CD4-positive, alpha-beta T cell treated with Interleukin-1 beta for 1 hour (primary cell): Measurements from ENCODE around the gene ERCC6L.
"Not testable (repeated sequence)": the region's sequence is repeated elsewhere in the genome, so short reads cannot be mapped to it uniquely, and the experiment has no call there.

ENCODE experiments used
- DNase-seq, 2 donors: peaks; one replicate each; pipeline ENCODE4 v3.0.0-alpha.2; 2020 to 2022

Gene ERCC6L

DNA sequence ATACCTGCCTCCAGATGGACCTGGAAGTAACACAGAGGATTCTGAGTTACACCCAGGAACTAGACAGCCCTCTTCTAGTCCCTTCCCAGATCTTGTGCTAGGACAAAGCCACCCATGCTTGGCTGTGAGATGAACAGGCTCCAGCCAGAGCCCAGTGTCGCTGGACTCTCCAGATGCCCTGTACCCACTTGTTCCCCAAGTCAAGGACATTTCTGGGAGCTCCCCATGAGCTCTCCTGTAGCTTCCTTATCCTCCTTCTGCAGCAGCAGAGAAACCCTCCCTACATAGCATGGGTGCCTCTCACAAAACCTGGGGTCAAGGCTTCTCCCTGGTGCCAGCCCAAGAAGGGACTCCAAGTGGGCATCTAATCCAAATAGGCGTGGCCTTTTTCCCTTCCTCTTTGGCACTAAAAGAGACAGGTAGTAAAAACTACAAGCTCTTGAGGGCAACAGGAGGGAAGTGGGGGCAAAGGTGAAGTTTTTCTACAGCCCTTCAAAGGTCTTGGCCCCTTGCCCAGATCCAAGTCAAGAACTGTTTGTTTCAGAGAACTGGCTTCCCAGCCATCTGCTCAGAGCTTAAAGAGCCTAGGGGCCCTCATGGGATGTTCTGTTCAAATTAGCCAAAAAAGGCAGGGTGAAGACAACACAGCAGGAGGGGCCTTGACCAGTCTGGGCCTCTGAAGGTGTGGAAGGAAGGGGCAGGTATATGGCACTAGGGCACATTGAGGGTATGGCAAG, 8.5 kb upstream of the ERCC6L start:
- DNase-seq = no peak

DNA sequence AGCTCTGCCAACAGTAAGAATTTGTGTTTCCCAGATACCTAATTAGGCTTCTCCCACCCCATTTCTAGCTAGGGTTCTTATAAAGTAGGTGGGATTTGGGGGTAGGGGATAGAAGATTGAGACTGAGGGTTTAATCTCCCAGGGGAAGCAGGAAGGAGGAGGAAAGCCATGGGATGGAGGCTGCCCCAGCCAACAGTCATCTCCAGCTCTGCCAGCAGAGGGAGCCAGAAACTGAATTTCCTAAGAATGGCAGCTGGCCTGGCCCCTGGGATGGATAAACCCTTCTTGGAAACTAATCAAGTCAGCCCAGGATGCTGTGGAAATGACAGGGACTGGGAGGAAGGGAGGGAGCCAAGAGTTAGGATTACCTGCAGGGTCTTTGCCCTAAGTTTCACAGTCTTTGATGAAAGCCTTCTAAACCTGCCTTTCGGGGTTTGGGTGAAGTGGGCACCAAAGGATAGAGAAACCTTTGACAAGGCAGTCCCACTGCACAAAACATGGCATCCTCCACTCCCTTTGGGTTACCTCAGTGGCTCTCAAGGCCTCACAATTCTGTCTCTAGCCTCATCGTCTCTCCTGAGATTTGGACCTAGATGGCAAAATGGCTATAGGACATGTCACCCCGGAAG, 6.7 kb upstream of the ERCC6L start:
- peak; percentile 20 to 31 for DNase-seq

DNA sequence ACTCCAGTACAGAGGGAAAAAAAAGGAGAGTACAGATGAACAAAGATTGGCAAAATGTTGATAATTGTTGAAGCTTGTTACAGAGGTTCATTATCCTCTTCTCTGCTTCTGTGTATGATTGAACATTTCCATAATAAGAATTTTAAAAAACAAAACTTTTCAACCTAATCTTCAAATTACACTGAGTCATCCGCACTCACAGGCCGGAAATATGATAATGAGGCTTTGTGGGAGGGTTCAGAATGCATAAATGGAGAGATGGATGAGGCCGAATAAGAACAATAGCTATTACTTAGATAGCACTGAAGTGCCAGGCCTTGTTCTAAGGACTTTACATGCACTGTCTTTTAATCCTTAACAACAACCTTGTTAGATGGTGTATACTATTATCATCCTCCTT, 4.6 kb upstream of the ERCC6L start:
- DNase-seq = no peak

DNA sequence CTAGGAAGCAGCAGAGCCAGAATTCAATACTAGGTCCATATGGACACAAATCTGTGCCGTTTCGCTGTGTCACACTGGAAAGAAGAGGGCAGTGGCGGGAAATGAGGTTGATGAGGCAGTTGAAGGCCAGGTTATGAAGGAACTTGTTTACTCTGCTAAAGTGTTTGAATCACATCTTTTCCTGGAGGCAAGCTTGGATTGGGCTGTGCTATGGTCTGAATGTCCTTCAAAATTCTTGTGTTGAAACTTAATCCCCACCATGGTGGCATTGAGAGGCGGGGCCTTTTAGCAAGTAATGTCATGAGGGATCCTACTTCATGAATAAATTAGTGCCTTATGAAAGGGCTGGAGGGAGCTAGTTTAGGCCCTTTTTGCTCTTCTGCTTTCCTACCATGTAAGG, 2.1 kb upstream of the ERCC6L start:
- DNase-seq = no peak

DNA sequence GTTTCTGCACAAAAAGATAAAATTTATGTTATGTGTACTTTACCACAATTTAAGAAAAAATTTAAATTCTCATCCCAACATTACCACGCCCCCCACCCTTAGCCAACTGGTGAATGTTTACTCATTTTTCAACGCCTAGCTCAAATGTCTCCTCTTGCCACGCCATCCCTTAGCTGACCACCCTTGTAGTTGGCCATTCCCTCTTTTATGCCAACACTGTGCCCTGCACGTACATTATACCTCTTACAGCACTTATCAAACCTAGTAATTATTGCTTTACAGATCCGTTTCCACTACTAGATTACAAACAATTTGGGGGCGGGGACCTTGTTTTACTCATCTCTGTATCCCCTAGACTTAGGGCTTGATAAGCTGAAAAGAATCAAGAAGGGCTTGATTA, 644 bp downstream of the ERCC6L start:
- no peak for DNase-seq

DNA sequence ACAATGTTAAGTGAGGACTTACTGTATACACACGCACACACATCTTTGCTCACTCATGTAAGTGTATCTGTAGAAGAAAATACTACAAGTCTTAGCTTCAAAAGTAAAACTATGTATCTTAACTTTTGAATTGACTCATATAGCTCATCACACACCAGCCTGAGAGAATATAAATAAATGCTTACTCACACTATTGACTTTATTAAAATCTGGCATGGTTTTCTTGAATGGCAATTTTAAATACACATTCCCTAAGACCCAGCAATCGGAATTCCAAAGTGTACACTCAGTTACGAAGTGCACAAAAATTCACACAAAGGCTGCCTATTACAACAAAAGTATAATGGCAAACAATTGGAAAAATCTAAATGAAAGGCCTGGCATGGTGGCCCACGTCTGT, 2.0 kb downstream of the ERCC6L start:
- no peak for DNase-seq

DNA sequence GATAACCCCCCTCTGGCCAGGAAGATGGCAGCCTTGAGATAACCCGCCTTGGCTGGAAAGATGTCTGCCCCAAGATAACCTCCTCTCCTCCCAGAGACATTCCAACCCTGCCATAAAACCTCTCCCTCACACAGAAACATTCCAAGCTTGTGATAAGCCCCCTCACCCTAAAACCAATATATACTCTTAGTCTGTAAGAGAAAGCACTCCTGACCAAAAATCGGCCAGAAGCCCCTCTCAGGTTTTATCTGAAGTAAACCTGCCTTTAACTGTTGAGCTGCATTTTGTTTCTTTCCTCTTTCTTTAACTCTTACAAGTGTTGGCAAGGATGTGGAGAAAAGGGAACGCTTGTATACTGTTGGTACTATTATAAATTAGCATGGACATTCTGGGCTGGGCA, 8.5 kb downstream of the ERCC6L start:
- DNase-seq = no peak

DNA sequence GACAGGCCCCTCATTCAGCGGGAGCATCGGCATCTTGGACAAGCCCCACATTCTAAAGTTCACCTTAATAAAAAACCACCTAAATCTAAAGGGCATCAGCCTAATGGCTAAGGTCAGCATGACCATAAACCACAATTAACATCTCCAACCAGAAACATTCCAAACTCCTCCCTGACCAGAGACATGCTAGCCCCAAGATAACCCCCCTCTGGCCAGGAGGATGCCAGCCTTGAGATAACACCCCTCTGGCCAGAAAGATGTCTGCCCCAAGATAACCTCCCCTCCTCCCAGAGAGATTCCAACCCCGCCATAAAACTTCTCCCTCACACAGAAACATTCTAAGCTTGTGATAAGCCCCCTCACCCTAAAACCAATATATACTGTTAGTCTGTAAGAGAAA, 18.5 kb downstream of the ERCC6L start:
- not testable (repeated sequence) for DNase-seq

DNA sequence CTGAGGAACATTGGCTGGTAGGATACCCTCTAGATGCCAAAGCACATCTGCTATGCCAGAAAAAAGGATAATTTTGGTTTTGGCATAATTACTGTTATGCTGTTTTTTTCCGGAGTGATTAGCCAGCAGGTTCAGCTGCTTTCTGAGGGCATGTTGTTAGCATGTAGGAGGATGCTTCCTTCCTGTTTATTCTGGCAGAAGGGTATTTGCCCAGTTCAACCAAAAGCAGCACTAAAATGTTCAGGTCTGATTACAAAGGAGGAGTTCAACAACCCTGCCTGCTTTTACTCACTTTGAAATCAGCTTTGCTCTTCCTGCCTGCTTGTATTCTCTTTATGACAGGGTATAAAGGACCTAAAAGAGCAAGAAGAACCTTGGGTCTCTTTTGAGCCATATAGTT, 21.9 kb downstream of the ERCC6L start:
- no peak for DNase-seq

DNA sequence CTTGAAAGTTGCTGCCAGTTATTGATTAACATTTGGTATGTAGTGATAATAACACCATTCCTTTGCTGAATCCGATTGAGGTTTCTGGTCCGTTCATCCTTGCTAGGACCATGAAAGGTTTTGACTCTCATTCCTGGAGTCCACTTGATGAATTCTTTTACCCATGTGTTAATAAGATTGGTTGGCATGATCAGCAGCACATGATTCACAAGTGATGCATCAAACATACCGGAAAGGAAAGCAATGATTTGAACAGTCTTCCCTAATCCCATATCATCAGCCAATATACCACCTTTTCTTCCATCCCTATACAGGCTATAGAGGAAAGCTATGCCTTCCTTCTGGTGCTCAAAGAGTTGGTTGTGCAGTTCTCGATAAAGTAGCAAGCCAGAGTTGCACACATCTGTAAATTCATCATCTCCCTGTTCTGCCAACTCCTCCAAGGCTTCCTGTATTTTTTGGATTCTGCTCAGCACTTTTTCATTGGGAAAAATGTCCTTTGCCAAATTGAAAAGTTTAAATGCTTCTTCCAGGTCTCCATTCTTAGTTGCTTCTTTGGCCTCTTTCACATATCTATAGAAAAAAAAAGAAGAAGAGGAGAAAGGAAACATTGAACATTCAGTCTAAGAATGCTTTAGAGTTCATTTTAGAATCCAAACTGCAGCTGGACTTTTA, 30.6 kb downstream of the ERCC6L start:
- no peak for DNase-seq

DNA sequence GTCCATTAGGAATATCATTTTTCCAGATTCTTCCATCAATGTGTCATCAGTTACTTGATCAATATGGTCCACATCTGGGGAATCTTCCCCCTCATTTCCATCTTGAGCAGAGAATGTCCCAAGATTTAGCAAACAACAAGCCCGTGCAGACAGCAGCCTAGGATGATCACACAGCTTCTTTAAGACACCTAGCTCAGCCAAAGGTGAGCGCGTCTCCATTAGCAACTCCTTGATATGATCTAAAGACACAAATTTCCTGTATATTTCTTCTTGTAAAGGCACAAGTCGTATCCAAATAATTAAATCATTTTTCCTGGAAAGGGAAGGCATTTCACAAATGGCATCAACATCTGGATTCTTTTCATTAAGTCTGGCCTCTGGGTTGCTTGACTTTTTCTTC, 31.5 kb downstream of the ERCC6L start:
- no peak for DNase-seq

DNA sequence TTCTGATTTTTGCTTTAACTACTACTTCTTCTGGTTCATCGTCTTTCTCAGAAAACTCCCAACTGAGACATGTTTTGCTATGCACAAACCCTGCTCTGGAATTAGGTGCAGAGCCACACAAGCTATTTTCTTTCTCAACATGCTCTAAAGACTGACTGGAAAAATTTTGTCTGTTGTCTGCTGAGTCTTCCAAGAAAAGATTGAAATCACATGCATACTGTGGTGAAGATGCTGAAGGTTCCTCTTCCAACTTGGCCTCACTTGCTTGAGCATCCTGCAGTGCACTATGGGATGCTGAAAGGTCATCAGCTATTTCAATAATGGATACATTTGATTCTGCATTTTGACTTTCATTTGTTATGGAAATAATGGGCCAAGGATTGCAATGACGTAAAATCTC, 33.1 kb downstream of the ERCC6L start:
- no peak for DNase-seq

DNA sequence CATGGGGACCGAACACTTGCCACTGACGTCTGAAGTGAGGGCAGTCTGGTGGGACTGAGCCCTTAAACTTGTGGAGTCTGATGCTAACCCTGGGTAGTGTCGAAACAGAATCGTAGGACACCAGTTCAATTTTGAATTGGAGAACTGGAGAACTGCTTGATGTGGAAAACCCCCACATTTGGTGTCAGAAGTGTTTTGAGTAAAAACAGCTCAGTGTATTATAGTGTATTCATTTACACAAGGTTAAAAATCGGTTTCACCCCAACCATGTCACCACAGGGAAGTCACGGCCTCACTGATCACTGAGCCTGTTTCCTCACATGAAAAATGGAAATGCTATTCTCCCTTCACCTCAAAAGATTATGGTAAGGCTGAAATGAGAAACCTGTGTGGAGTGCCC, 35.4 kb downstream of the ERCC6L start:
- no peak for DNase-seq

DNA sequence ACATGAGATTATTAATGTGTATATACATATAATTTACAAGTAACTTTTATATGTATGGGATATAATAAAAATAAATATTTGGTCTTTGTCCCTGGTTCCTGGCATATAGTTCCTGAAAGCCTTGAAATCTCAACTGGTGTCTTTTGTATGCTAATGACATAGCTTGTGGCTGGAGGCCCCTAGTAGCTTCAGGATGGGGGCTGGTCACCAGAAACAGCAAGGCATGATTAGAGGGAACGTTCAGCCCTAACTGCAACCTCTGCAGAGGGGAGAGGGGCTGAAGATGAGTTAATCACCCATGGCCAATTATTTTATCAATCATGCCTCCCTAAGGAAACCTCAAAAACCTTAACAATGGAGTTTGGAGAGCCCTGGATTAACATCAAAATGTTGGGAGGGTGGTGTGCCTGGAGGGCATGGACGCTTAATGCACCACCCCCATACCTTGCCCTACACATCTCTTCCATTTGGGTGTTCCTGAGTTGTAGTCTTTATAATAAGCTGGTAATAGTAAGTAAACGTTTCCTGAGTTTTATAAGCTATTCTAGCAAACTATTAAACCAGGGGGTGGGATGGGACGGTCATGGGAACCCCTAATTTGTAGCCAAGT, 35.9 kb downstream of the ERCC6L start:
- DNase-seq = no peak

DNA sequence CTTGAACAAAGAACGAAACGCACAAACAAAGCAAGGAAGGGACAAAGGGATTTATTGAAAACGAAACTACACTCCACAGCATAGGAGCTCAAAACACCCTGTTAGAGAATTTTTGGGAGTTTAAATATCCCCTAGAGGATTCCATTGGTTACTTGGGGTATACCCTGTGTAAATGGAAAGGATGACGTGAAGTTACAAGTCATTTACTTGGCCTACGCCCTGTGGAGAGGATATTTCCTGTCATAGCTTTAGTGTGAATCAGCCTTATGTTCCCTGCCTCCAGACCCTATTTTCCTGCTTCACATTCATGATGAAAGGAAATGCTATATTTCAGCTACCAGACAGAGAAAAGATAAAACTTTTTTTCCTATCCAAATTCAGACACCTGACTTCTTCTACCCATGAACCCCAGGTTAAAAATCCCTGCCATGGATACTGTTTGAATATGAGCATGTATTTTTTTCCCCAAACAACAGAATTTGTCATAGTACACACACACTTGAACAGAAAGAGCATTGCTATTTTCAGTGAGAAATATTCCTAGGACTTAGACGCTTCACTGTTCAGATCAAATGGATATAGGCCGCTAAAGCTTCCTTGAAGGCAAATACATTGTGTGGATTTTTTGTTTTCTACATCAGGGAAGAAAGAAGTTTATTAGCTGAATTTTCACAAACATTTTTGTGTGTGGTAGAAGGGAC, 36.8 kb downstream of the ERCC6L start:
- DNase-seq = no peak

DNA sequence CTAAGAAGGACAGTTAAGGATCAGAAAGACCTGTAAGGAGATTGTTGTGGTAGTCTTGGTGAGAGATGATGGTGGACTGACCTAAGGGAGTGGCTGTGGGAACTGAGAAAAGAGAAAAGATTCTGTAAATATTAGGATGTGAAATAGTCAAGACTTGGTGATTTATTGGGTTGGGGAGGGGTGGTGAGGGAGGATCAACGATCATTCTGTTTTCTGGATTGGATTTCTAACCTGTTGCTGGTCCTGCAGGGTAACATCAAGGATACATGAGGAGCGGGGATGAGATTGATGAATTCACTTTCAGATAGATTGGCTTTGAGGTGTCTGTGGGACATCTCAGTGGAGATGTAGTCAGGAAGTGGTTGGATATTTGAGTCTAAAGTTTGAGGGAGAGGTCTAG, 55.9 kb downstream of the ERCC6L start:
- no peak for DNase-seq

DNA sequence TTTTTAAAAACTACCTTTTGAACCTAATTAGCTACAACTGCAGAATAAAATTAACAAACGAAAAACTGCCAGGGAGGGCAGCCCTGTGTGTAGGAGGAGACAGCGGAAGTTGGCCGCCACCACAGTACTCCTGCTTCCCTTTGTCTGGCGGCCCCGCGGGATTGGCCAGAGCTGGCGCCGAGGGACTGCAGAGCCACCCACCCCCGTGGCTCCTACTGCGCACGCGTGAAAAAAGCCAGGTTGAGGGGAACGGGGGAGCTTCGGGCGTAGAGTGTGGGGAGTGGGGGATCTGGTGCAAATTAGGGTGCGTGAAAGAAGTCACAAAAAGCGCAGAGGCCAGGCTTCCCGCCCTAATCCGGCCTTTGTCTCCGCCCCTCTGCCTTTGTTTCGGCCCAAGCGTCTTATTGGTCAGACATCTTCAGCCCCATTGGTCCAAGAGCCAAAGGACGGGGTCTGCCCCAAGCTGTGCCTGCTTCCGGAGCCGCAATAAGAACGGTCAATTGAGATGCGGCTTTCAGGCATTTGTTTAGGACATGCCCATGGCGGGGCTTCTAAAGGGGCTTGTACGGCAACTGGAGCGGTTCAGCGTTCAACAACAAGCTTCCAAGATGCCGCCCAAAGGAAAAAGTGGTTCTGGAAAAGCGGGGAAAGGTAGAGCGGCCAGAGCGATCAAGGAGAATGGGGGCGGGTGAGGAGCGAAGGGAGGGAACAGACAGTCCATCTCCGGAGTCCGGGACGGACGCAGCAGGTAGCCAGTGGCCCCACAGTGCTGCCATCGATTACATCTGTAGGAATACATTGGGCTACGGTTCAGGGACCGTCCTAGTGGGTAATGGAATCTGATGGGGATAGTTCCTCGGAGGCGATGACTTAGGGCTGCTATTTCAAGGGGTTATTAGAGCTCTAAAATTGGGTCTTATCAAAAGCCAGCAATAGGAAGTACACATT, 57.4 kb downstream of the ERCC6L start, which contains the start of gene PIN4:
Gene PIN4 (plus strand): TSS at position 580 of the 948 bp plus-strand sequence. CDS start 29 bp downstream, at position 609.
- peak; percentile 89 to 92 for DNase-seq

DNA sequence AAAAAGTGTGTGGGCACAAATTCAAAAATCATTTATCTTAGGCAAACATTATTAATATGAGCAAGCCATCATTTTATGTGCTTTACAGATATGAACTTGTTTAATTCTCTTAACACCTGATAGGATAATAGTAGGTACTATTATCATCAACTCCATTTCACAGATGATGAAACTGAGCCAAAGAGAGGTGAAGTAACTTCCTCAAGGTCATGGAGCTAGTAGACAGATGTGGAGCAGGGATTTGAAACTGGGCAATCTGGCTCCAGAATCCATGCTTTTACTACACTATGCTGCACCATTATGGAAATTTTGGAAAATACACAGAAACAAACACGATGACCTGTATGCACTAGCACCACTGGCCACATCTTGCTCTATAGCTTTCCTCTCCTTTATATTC, 58.3 kb downstream of the ERCC6L start:
- no peak for DNase-seq

DNA sequence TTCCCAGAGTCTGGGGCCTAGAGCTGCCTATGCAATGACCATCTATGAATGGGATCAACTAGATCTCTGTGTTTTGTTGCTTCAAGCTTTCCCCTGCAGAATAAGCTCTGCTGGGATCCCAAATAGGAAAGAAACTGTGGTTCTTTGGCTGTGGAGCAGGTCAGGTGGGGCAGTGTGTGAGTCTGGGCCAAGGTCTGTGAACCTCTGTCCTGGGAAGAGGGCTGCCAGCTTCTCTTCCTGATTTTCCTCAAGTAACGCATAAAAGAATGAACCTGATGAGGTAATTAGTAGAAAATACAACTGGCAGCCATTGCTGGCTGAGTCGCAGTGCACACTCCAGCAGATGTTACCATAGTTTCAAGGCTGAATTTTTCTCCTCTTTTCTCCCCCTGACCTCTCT, 61.8 kb downstream of the ERCC6L start:
- DNase-seq = no peak

DNA sequence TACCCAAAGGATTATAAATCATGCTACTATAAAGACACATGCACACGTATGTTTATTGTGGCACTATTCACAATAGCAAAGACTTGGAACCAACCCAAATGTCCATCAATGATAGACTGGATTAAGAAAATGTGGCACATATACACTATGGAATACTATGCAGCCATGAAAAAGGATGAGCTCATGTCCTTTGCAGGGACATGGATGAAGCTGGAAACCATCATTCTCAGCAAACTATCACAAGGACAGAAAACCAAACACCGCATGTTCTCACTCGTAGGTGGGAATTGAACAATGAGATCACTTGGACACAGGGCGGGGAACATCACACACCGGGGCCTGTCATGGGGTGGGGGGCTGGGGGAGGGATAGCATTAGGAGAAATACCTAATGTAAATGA, 62.5 kb downstream of the ERCC6L start:
- not testable (repeated sequence) for DNase-seq

DNA sequence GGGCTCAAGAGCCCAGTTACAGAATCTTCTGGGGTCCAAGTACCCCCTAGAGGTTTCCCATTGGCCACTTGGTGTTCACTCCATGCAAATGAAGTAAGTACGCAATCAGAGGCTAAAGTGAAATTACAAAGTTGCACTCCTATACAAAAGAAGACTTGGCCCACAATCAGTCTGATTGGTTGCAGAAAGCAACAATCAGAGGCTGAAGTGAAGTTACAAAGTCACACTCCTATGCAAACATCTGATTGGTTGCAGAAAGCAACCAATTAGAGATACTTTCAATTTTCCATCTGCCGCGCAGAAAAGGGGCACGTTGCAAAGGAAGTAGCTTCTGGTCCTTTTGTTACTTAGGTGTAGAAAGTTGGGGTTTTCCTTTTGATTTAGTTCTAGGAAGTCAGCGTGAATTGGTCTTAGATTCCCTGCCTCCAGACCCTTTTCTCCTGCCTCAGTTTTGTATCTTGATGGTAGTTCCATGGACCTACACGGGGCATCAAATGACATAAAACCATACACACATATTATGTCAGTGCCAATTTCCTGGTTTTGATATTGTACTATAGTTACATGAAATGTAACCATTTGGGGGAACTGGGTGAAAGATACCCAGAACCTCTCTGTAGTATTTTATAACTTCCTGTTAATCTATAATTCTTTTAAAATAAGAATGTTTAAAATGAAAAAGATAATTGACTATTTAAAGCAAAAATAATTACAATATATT, 69.7 kb downstream of the ERCC6L start:
- peak; percentile 53 to 79 for DNase-seq
